ENCODE results near the gene CSMD2. TPM values are rescaled to one million over a fixed set of nuclear protein-coding genes. Genes with fewer than 3 reads are reported as not detected.
"Not testable (repeated sequence)": the region's sequence is repeated elsewhere in the genome, so short reads cannot be mapped to it uniquely, and the experiment has no call there.

CSMD2 gene
- total RNA-seq, 1 donor from 2014 or later: 0.52 TPM

- H3K9me3 ChIP-seq (ENCODE audit: control insufficient read depth in 3 of 3, low read length in 3 of 3): peaks cover 2 to 7% (median 6%) of the 10 kb centered on the region in 3 donors
- H3K36me3 ChIP-seq (ENCODE audit: control insufficient read depth in 3 of 3, insufficient read depth in 3 of 3, low read length in 3 of 3): no peaks in the 10 kb centered on the region
Measured at GRCh38 chr1:34115233-34115632, 49.8 kb downstream of the CSMD2 start.

GRCh38 chr1:34113887-34114286, 51.1 kb downstream of the CSMD2 start:
- peaks cover 2 to 7% (median 6%) of the 10 kb centered on the region in 3 donors for H3K9me3 ChIP-seq (ENCODE audit: control insufficient read depth in 3 of 3, low read length in 3 of 3)
- no peaks in the 10 kb centered on the region for H3K27me3 ChIP-seq (ENCODE audit: control insufficient read depth in 3 of 3, insufficient read depth in 3 of 3, low read length in 3 of 3)
- H3K4me3 ChIP-seq (ENCODE audit: low read length in 3 of 3): no peak overlapping the region
- H3K36me3 ChIP-seq (ENCODE audit: control insufficient read depth in 3 of 3, insufficient read depth in 3 of 3, low read length in 3 of 3): no peaks in the 10 kb centered on the region
- no peaks in the 10 kb centered on the region for H3K4me1 ChIP-seq (ENCODE audit: control insufficient read depth in 3 of 3, insufficient read depth in 3 of 3, low read length in 3 of 3)
- H3K27ac ChIP-seq (ENCODE audit: low read depth, low read length): no peak overlapping the region
- no peak overlapping the region for H3K9ac ChIP-seq (ENCODE audit: low read depth in 1 of 3, low read length in 3 of 3)

More at GRCh38 chr1:34115233-34115632, 49.8 kb downstream of the CSMD2 start:
- Histone ChIP-seq H3K27ac (ENCODE audit: low read depth, low read length) (no peak overlapping the region), H3K4me1 (ENCODE audit: control insufficient read depth in 3 of 3, insufficient read depth in 3 of 3, low read length in 3 of 3) (no peaks in the 10 kb centered on the region), H3K9ac (ENCODE audit: low read depth in 1 of 3, low read length in 3 of 3) (no peak overlapping the region), H3K4me3 (ENCODE audit: low read length in 3 of 3) (no peak overlapping the region), H3K27me3 (ENCODE audit: control insufficient read depth in 3 of 3, insufficient read depth in 3 of 3, low read length in 3 of 3) (no peaks in the 10 kb centered on the region)

- Histone ChIP-seq H3K4me3 (ENCODE audit: low read length in 3 of 3) (no peak overlapping the region), H3K27me3 (ENCODE audit: control insufficient read depth in 3 of 3, insufficient read depth in 3 of 3, low read length in 3 of 3) (peaks cover 0 to 3% (median 0%) of the 10 kb centered on the region in 3 donors), H3K4me1 (ENCODE audit: control insufficient read depth in 3 of 3, insufficient read depth in 3 of 3, low read length in 3 of 3) (no peaks in the 10 kb centered on the region), H3K9ac (ENCODE audit: low read depth in 1 of 3, low read length in 3 of 3) (no peak overlapping the region), H3K36me3 (ENCODE audit: control insufficient read depth in 3 of 3, insufficient read depth in 3 of 3, low read length in 3 of 3) (no peaks in the 10 kb centered on the region), H3K9me3 (ENCODE audit: control insufficient read depth in 3 of 3, low read length in 3 of 3) (peaks cover 0 to 7% (median 6%) of the 10 kb centered on the region in 3 donors), H3K27ac (ENCODE audit: low read depth, low read length) (no peak overlapping the region)
Measured at GRCh38 chr1:34113362-34113761, 51.7 kb downstream of the CSMD2 start.

GRCh38 chr1:34108711-34109110, 56.3 kb downstream of the CSMD2 start:
- H3K27me3 ChIP-seq (ENCODE audit: control insufficient read depth in 3 of 3, insufficient read depth in 3 of 3, low read length in 3 of 3): peaks cover 4 to 12% (median 5%) of the 10 kb centered on the region in 3 donors

GRCh38 chr1:34108269-34108668, 56.8 kb downstream of the CSMD2 start:
- Histone ChIP-seq H3K27me3 (ENCODE audit: control insufficient read depth in 3 of 3, insufficient read depth in 3 of 3, low read length in 3 of 3) (peaks cover 4 to 12% (median 5%) of the 10 kb centered on the region in 3 donors), H3K9ac (ENCODE audit: low read depth in 1 of 3, low read length in 3 of 3) (no peak overlapping the region), H3K4me3 (ENCODE audit: low read length in 3 of 3) (no peak overlapping the region), H3K4me1 (ENCODE audit: control insufficient read depth in 3 of 3, insufficient read depth in 3 of 3, low read length in 3 of 3) (no peaks in the 10 kb centered on the region), H3K27ac (ENCODE audit: low read depth, low read length) (no peak overlapping the region), H3K9me3 (ENCODE audit: control insufficient read depth in 3 of 3, low read length in 3 of 3) (no peaks in the 10 kb centered on the region), H3K36me3 (ENCODE audit: control insufficient read depth in 3 of 3, insufficient read depth in 3 of 3, low read length in 3 of 3) (no peaks in the 10 kb centered on the region)

More at GRCh38 chr1:34108711-34109110, 56.3 kb downstream of the CSMD2 start:
- no peaks in the 10 kb centered on the region for H3K9me3 ChIP-seq (ENCODE audit: control insufficient read depth in 3 of 3, low read length in 3 of 3)
- no peaks in the 10 kb centered on the region for H3K36me3 ChIP-seq (ENCODE audit: control insufficient read depth in 3 of 3, insufficient read depth in 3 of 3, low read length in 3 of 3)
- no peak overlapping the region for H3K27ac ChIP-seq (ENCODE audit: low read depth, low read length)
- no peaks in the 10 kb centered on the region for H3K4me1 ChIP-seq (ENCODE audit: control insufficient read depth in 3 of 3, insufficient read depth in 3 of 3, low read length in 3 of 3)
- no peak overlapping the region for H3K4me3 ChIP-seq (ENCODE audit: low read length in 3 of 3)
- no peak overlapping the region for H3K9ac ChIP-seq (ENCODE audit: low read depth in 1 of 3, low read length in 3 of 3)

GRCh38 chr1:34101151-34101550, 63.9 kb downstream of the CSMD2 start:
- H3K4me3 ChIP-seq (ENCODE audit: low read length in 3 of 3): no peak overlapping the region
- no peaks in the 10 kb centered on the region for H3K9me3 ChIP-seq (ENCODE audit: control insufficient read depth in 3 of 3, low read length in 3 of 3)
- no peaks in the 10 kb centered on the region for H3K4me1 ChIP-seq (ENCODE audit: control insufficient read depth in 3 of 3, insufficient read depth in 3 of 3, low read length in 3 of 3)
- H3K27ac ChIP-seq (ENCODE audit: low read depth, low read length): no peak overlapping the region
- no peak overlapping the region for H3K9ac ChIP-seq (ENCODE audit: low read depth in 1 of 3, low read length in 3 of 3)
- H3K36me3 ChIP-seq (ENCODE audit: control insufficient read depth in 3 of 3, insufficient read depth in 3 of 3, low read length in 3 of 3): no peaks in the 10 kb centered on the region
- peaks cover 4 to 5% (median 5%) of the 10 kb centered on the region in 3 donors for H3K27me3 ChIP-seq (ENCODE audit: control insufficient read depth in 3 of 3, insufficient read depth in 3 of 3, low read length in 3 of 3)

GRCh38 chr1:34100332-34100731, 64.7 kb downstream of the CSMD2 start:
- Histone ChIP-seq H3K9ac (ENCODE audit: low read depth in 1 of 3, low read length in 3 of 3) (no peak overlapping the region), H3K9me3 (ENCODE audit: control insufficient read depth in 3 of 3, low read length in 3 of 3) (no peaks in the 10 kb centered on the region), H3K27ac (ENCODE audit: low read depth, low read length) (no peak overlapping the region), H3K27me3 (ENCODE audit: control insufficient read depth in 3 of 3, insufficient read depth in 3 of 3, low read length in 3 of 3) (peaks cover 0 to 5% (median 4%) of the 10 kb centered on the region in 3 donors), H3K4me1 (ENCODE audit: control insufficient read depth in 3 of 3, insufficient read depth in 3 of 3, low read length in 3 of 3) (no peaks in the 10 kb centered on the region), H3K36me3 (ENCODE audit: control insufficient read depth in 3 of 3, insufficient read depth in 3 of 3, low read length in 3 of 3) (no peaks in the 10 kb centered on the region), H3K4me3 (ENCODE audit: low read length in 3 of 3) (no peak overlapping the region)

- not testable (repeated sequence) for H3K27me3 ChIP-seq (ENCODE audit: control insufficient read depth in 3 of 3, insufficient read depth in 3 of 3, low read length in 3 of 3); H3K4me3 ChIP-seq (ENCODE audit: low read length in 3 of 3); H3K36me3 ChIP-seq (ENCODE audit: control insufficient read depth in 3 of 3, insufficient read depth in 3 of 3, low read length in 3 of 3); H3K4me1 ChIP-seq (ENCODE audit: control insufficient read depth in 3 of 3, insufficient read depth in 3 of 3, low read length in 3 of 3); H3K9ac ChIP-seq (ENCODE audit: low read depth in 1 of 3, low read length in 3 of 3); H3K9me3 ChIP-seq (ENCODE audit: control insufficient read depth in 3 of 3, low read length in 3 of 3); H3K27ac ChIP-seq (ENCODE audit: low read depth, low read length)
Measured at GRCh38 chr1:34092399-34092798, 72.6 kb downstream of the CSMD2 start.

GRCh38 chr1:34089731-34090130, 75.3 kb downstream of the CSMD2 start:
- Histone ChIP-seq H3K4me3 (ENCODE audit: low read length in 3 of 3) (no peak overlapping the region), H3K36me3 (ENCODE audit: control insufficient read depth in 3 of 3, insufficient read depth in 3 of 3, low read length in 3 of 3) (no peaks in the 10 kb centered on the region), H3K4me1 (ENCODE audit: control insufficient read depth in 3 of 3, insufficient read depth in 3 of 3, low read length in 3 of 3) (no peaks in the 10 kb centered on the region), H3K9me3 (ENCODE audit: control insufficient read depth in 3 of 3, low read length in 3 of 3) (no peaks in the 10 kb centered on the region), H3K27ac (ENCODE audit: low read depth, low read length) (no peak overlapping the region), H3K27me3 (ENCODE audit: control insufficient read depth in 3 of 3, insufficient read depth in 3 of 3, low read length in 3 of 3) (no peaks in the 10 kb centered on the region), H3K9ac (ENCODE audit: low read depth in 1 of 3, low read length in 3 of 3) (no peak overlapping the region)

- Histone ChIP-seq H3K9ac (ENCODE audit: low read depth in 1 of 3, low read length in 3 of 3) (no peak overlapping the region), H3K27me3 (ENCODE audit: control insufficient read depth in 3 of 3, insufficient read depth in 3 of 3, low read length in 3 of 3) (no peaks in the 10 kb centered on the region), H3K9me3 (ENCODE audit: control insufficient read depth in 3 of 3, low read length in 3 of 3) (peaks cover 0 to 2% (median 0%) of the 10 kb centered on the region in 3 donors), H3K4me3 (ENCODE audit: low read length in 3 of 3) (no peak overlapping the region), H3K27ac (ENCODE audit: low read depth, low read length) (no peak overlapping the region), H3K36me3 (ENCODE audit: control insufficient read depth in 3 of 3, insufficient read depth in 3 of 3, low read length in 3 of 3) (no peaks in the 10 kb centered on the region), H3K4me1 (ENCODE audit: control insufficient read depth in 3 of 3, insufficient read depth in 3 of 3, low read length in 3 of 3) (no peaks in the 10 kb centered on the region)
Measured at GRCh38 chr1:34087986-34088385, 77.0 kb downstream of the CSMD2 start.

Data from skeletal muscle tissue (tissue), 4 donors.